HG03342 (cell line): ENCODE measurements around the gene TPX2.

Experiments
- ATAC-seq: cut with Tn5 transposase; IDR thresholded peaks from one replicate; pipeline ENCODE4 v1.9.1; 2021; ENCODE audit warnings: mild to moderate bottlenecking, moderate library complexity; ENCODE audit not compliant: unreplicated experiment

TPX2 gene

DNA sequence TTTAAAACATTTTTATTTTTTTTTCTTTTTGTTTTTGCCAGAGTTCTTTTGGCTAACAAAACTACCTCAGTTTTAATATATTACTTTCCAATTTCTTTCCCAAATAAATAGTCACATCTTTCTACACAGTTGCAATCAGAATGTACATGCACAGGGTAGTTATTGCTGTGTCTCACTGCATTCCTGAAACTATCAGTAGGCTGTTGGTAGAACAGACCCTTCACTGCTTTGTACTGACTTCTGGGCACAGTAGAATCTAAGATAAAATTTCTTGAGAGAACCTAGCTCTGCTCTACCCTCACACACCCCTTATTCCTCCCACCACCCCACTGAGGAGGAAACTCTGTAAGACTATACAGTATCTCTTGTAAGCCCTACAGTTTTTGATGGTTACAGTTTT, 19.9 kb downstream of the TPX2 start:
- ATAC-seq, result no peak

DNA sequence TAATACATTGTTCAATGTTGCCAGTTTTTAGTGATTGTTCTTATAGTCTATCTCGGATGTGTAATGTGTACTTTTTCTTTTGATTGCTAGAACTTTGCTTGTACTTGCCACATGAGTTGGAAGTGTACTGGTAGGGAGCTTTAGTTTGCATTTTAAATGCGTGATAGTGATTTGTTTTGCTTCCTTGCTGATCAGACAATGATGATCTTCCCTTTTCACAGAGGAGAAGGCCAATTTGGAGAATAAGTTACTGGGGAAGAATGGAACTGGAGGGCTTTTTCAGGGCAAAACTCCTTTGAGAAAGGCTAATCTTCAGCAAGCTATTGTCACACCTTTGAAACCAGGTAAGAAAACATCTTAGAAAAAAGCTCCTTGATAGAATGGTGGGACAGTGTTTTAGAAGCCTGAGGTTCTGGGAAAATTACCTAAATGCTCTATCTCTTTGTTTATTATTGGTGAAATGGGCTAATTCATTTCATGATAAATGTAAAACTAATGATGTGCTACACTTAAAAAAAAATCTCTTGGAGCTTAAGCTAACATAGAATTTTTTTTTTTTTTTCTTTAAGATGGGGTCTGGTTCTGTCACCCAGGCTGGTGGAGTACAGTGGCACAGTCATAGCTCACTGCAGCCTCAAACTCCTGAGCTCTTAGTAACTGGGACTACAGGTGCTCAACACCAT, 20.9 kb downstream of the TPX2 start:
- ATAC-seq, result no peak

- no peak for ATAC-seq
These were observed 21.6 kb downstream of the TPX2 start for GRCh38 chr20:31760519-31761240.

DNA sequence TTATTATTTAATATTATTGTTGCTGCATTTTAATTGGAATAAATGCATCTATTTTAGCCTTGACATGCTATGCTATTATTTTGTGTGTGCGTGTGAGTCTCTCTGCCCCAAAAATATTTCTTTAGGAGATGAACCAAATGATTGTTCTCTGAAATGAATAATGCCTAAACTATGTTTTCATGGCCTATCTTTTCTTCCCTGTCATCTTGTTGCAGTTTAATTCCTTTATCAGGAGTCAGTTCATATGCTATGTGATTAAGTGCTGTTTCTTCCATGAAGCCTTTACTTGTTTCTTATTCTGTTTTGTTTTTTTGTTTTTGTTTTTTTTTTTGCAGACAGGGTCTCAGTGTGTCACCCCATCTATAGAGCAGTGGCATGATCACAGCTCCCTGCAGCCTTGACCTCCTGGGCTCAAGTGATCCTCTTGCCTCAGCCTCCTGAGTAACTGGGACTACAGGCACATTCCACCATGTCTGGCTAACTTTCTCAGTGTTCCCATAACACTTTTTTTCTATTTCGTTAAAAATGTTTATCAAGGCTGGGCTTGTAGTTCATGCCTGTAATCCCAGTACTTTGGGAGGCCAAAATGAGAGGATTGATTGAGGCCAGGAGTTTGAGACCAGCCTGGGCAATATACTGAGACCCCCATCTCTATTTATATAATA, 25.7 kb downstream of the TPX2 start:
- ATAC-seq, result no peak

- ATAC-seq, result no peak
These were observed 28.7 kb downstream of the TPX2 start for GRCh38 chr20:31767805-31768204.

DNA sequence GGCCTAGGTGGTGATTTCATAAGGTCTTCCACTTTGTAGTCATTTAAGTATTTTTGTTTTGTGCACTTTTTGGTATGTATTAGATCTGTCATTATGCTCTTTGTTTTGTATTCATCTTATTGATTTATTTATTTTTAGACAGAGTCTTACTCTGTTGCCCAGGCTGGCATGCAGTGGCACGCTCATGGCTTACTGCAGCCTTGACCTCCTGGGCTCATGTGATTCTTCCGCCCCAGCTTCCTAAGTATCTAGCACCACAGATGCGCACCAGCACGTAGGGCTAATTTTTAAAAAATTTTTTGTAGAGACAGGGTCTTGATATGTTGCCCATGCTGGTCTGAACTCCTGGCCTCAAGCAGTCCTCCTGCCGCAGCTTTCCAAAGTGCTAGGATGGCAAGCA, 30.6 kb downstream of the TPX2 start:
- no peak for ATAC-seq

DNA sequence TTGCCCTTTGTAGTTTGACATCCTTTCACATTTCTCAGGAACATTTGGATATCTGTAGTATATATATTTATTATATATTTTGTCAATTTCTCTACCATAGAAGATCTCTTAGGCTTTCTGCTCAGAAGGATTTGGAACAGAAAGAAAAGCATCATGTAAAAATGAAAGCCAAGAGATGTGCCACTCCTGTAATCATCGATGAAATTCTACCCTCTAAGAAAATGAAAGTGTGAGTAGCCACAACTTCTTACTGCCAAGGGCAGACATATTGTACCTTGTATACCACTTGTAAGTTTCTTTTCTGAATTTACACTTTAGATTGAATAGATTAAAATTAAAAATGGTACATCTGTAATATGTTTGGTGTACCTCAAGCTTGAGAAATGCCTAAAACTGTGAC, 31.2 kb downstream of the TPX2 start:
- no peak for ATAC-seq

GRCh38 chr20:31774408-31774807, 35.3 kb downstream of the TPX2 start:
- ATAC-seq, result no peak

DNA sequence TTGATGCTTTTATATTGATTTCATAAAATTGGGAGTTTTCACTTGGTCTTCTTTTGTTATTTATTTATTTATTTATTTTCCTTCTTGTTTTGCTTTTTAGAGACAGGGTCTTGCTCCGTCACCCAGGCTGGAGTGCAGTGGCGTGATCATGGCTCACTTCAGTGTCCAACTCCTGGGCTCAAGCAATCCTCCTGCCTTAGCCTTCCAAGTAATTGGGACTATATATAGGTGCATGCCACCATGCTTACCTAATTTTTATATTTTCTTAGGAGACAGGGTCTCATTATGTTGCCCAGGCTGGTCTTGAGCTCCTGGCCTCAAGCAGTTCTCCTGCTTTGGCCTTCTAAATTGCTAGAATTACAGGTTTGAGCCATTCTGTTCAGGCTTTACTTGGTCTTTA, 41.7 kb downstream of the TPX2 start:
- ATAC-seq, result no peak

GRCh38 chr20:31781945-31782344, 42.9 kb downstream of the TPX2 start:
- no peak for ATAC-seq

DNA sequence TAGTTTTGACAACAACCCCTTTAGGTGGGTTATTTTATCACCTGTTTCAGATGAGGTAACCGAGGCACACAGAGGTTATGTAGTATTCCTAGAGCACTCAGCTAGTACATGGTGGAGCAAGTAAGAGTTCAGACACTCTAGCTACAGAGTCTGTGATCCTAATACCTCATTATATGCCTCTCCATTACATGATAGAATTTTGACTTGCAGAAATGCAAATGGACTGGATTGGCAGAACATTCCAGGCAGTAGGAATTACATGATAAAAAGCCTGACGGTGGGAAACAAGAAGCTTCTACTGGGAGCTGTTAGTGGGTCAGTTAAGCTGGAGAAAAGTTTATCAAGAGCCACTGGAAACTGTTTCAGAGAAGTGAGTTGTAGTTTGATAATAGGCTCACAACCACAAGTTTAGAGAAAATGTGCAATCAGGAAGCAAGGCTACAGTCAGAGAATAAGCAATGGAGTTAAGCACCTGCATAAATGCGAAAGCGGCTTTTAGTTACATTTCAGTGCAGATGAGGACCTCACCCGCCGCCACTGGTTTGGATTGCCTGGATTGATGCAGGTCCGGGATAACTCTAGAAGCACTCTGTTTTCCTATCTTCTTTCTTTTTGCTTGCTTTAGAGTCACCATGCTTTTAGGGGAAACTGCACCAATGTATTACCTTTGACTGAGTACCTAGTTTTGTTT, 45.4 kb downstream of the TPX2 start:
- no peak for ATAC-seq

- ATAC-seq, result no peak
These were observed 46.0 kb downstream of the TPX2 start for GRCh38 chr20:31785089-31785488.

- ATAC-seq, result no peak
These were observed 49.5 kb downstream of the TPX2 start for GRCh38 chr20:31788578-31788977.

GRCh38 chr20:31790401-31790800, 51.3 kb downstream of the TPX2 start:
- ATAC-seq, result no peak

DNA sequence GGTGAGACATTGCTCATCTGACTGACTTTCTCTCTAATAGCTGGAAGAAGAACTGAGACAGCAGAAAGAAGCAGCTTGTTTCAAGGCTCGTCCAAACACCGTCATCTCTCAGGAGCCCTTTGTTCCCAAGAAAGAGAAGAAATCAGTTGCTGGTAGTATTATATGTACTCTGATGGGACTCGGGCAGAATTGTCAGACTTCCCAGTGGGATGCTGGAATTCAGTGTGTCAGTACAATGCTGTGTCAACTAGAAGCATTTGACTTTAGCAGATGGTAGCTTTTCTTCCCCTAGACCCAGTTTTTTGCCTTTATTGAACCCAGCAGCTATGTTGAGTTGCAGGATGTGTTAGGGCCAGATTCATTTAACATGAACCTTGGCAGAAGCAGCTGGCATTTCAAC, 58.3 kb downstream of the TPX2 start:
- ATAC-seq, result no peak

- no peak for ATAC-seq
These were observed 62.4 kb downstream of the TPX2 start for GRCh38 chr20:31801508-31801907.

- no peak for ATAC-seq
These were observed 64.6 kb downstream of the TPX2 start for GRCh38 chr20:31803552-31804291.

- ATAC-seq, result no peak
These were observed 67.7 kb downstream of the TPX2 start for GRCh38 chr20:31806564-31807355.

- no peak for ATAC-seq
These were observed 69.4 kb downstream of the TPX2 start for GRCh38 chr20:31808481-31808880.

- no peak for ATAC-seq
These were observed 70.6 kb downstream of the TPX2 start for GRCh38 chr20:31809661-31810060.
